GM21367 (cell line): ENCODE data around the gene SNRNP48.

Experiments used
- ATAC-seq: cut with Tn5 transposase; IDR thresholded peaks from one replicate; pipeline ENCODE4 v1.9.1; 2021; ENCODE audit not compliant: unreplicated experiment

Gene SNRNP48

DNA sequence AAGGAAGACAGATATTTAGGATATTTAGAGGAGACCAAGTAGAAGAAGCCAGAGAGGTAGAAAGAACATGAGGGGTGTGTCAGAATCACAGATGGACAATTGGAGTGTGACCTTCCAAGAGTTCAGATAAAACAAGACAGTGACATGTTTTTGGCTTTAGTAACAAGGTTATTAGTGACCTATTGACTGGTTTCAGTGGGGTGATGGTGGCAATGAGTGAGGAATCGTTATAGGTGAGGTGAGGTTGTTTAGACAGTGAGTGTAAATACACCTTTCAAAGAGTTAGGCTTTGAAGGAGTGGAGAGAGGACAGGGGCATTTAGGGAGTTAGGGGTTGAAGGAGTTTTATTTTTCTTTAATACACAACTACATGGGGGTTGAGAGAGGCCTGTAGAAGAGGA, 3.2 kb downstream of the SNRNP48 start:
- no peak for ATAC-seq

DNA sequence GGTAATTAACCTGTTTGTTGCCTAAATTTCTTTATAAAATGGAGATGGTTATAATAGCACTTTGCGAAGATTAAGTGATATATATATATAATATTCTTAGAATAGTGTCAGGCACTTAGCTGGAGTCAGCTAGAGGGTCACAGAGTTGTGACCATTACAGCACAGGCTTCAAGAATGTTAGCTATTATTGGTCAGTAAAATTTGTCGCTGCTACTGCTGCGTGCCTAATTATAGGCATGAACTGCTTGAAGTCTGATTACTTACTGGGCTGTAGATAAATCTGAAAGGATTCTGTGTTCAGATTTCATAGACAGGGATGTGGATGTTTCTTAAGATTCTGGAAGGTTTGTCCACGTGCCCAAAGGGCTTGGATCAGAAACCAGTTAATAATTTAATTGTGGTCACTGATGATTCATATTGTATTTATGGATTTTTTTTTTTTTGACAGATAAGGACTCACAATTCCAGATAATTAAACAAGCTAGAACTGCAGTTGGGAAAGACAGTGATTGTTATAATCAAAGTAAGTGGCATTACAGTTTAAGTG, 4.7 kb downstream of the SNRNP48 start:
- ATAC-seq = no peak

GRCh38 chr6:7604003-7604402, 14.0 kb downstream of the SNRNP48 start:
- ATAC-seq = no peak

- ATAC-seq = no peak
Observed at GRCh38 chr6:7604506-7604905, 14.5 kb downstream of the SNRNP48 start.

- ATAC-seq = no peak
Observed at GRCh38 chr6:7615611-7616383, 25.8 kb downstream of the SNRNP48 start.

DNA sequence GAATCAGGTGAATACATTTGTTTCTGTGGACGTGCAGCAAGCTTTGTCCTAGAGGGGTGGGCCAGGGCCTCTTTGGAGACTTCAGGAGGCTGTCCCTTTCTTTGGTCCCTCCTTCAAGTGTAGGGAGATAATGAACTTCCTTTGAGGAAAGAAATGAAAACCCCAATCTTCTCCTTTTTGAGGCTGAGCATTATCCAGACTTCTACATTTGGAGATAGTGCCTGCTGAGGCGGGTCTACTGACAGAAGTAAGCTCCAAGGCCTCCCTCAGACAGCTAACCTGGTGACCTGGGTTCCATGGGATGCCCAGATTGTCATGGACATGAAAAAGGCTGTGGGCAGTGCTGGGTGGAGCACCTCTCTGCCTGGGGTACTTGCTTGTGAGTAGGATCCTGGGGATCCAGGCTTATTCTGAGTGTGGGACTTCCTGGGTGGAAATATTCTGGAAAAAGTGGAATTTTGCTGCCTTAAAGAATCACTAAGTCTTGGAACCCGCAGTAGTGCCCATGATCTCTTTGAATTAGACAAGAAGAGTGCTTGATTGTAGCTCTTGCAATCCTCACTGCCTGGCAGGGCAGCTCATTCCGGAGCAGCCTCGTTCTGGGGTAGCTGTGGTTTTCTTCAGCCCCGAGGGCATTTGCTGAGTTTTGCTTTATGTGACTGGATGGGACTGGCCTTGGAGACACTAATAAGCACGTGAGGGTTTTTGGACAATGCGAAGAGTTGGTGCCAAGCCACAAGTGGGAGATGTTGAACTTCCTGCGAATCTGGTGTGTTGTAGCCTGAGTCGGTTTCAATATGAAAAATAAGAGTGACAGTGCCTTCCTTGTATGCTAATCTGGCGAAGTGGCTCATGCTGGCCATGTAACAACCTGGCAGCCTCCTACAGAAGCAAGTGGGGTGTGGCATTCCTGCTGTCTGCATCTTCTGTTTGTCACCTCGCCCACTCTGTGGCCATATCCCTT, 28.1 kb downstream of the SNRNP48 start:
- ATAC-seq = no peak

DNA sequence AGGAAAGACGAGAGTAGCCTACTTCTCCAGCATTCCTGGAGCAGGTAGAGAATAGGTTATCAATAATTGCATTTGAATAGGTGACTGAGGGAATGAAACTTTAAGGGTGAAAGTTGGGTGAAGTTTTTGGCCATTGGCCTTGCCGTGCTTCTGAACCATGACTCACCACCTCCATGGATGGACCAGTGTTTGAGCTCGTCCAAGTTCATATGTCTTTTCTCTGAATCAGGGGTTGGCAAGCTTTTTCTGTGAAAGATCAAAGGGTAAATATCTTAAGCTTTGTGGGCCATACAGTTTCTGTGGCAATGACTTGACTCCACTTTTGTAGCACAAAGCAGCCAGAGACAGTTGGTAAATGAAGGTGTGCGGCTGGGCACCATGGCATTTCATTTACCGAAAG, 31.8 kb downstream of the SNRNP48 start:
- no peak for ATAC-seq

DNA sequence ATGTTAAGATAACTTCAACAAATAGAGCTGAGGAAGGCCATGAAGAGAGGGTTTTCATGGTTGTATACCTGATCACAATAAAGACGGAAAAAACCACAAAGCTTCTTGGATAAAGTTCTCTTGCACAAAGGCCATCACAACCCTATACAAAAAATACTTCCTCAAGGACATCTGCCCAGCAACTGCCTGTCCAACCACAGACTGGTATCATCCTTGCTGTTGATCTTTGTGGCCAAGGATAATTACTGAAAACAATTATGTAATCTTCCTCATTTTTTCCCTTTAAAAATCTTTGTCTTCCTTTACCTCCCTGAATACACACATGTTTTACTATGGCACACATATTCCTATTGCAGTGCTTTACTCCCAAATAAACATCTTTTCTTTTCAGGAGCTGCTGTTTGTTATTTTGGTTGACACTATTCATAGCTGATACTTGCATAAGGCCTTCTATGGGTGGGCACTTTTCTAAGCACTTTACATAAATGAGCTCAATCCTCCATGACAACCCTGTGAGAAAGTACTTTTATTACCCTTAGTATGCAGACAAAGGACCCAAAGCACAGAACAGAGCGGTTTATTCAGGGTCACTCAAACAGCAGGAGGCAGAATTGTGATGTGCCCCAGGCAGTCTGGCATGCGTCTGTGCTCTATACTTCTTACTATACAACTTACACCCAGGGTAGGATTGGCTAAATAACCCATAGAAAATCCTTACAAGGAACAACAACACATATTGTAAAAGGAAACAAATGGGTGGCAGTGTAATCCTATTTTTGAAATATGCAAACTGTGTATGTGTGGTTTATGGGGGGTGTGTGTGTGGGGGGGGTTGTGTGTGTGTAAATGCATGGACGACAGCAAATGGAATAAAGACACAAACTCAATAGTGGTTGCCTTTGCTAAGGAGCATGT, 35.1 kb downstream of the SNRNP48 start:
- ATAC-seq = no peak

GRCh38 chr6:7628479-7628878, 38.5 kb downstream of the SNRNP48 start:
- no peak for ATAC-seq

DNA sequence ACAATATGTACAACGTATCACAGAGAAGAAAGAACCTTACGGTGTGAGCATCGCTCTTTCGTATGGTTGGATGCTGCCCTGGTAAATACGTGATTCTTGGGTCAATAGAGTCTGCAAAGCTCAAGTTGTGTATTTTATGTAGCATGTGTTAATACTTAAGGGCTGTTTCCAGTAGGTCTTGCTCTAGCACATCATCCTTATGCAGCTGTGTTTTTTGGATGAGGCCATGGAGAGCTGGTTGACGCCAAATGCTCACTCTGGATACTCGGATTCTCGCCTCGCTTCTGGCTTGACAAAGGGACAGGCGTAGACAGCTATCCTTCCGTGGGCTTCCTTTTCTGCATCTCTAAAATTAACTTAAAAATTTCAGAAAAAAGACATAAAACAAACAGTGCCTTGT, 38.9 kb downstream of the SNRNP48 start:
- no peak for ATAC-seq

DNA sequence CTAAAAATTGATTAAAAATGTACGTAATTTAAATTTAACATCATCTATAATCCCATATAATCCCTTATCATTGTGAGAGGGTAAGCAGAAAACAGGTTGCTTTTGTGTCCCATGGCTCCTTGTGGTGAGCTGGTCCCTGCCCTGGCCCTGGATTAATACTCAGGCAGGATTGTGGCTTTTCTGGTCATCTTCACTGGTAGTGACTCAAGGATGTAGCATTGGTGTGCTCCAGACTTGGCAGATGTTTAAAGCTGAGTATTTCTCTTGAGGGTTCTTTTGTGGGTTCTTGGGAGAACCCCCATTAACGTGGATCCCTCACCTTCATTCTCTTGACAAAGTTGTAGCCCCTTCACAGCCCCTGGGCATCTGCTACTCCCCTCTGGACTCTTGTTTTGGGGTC, 39.3 kb downstream of the SNRNP48 start:
- ATAC-seq = no peak

GRCh38 chr6:7630792-7631191, 40.8 kb downstream of the SNRNP48 start:
- ATAC-seq = no peak

DNA sequence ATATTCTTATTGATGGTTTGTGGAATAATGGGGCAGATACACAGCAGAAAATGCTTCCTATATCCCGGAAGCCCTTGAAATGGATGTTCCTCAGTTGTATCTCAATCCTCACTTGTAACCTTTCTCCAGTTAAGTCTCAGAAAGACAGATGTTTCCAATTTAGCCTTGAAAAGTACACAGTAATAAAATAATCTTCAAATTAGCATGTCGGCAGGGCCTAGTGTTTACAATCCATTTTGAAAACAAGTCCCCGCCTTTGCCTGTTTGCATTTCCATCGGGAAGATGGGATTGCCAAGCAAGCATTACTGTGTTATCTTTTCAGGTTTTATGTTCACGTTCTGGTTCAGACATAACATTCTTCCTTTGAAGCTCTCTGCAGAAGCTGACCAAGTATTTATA, 41.5 kb downstream of the SNRNP48 start:
- no peak for ATAC-seq

DNA sequence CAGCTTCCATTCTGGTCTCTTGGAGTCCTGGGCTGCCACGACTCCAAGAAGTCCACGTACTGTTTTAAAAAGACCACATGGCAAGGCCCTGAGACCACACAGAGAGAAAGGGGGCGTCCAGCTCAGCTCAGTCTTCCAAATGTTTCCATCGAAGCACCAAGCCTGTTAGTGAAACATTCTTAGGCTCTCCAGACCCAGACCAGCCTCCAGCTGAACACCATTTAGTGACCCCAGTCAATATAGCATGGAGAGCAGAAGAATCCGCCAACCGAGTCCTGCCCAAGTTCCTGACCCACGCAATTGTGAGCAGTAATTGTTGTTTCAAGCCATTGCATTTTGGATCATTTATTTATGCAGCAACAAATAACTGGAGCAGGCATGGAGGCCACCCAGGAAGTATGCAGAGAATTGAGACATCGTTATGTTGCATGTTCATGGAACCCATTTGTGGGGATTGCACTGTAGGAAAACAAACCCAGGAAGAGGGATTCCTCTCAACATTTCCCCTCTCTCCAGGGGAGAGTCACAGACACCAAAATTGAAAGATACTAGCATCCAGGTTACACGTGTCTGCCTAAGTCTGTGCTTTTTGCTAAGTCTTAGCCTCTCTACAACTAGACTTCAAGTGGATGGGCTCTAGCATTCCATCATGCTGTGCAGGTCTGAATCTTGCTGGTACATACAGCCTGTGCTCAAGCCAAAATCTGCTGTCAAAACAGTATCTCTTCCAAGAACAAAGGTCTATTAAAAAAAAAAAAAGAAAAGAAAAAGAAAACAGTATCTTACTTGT, 42.7 kb downstream of the SNRNP48 start:
- no peak for ATAC-seq

GRCh38 chr6:7633361-7633760, 43.4 kb downstream of the SNRNP48 start:
- ATAC-seq = no peak

- no peak for ATAC-seq
Observed at GRCh38 chr6:7636151-7636550, 46.2 kb downstream of the SNRNP48 start.

- ATAC-seq = no peak
Observed at GRCh38 chr6:7637533-7637932, 47.5 kb downstream of the SNRNP48 start.

GRCh38 chr6:7639427-7639826, 49.4 kb downstream of the SNRNP48 start:
- ATAC-seq = no peak

GRCh38 chr6:7640016-7640415, 50.0 kb downstream of the SNRNP48 start:
- ATAC-seq = no peak
